Brain microvascular endothelial cell (primary cell): ENCODE measurements around the gene CES3.

Experiments
- DNase-seq: peaks from one replicate; pipeline ENCODE4 v3.0.0-alpha.2; 2020
- H3K27ac ChIP-seq: fragments of 250-450 bp; sonication (Bioruptor Pico); 2 replicates; pipeline ENCODE4 v1.5.1; 2020; ENCODE audit warnings: mild to moderate bottlenecking, moderate library complexity
- H3K27me3 ChIP-seq: fragments of 250-450 bp; sonication (Bioruptor Pico); replicated peaks from 2 replicates; pipeline ENCODE4 v1.5.1; 2020; ENCODE audit warnings: mild to moderate bottlenecking
- H3K36me3 ChIP-seq: fragments of 250-450 bp; sonication (Bioruptor Pico); replicated peaks from 2 replicates; pipeline ENCODE4 v1.5.1; 2020; ENCODE audit warnings: mild to moderate bottlenecking
- H3K4me3 ChIP-seq: 2 replicates; pipeline ENCODE4 v1.5.1; 2011; ENCODE audit warnings: low read depth, mild to moderate bottlenecking, control low read depth, low read length, moderate library complexity
- CTCF ChIP-seq: IDR thresholded peaks from 2 replicates; pipeline ENCODE4 v1.5.1; 2011; ENCODE audit warnings: low read depth, mild to moderate bottlenecking, moderate library complexity, low read length, control low read depth, inconsistent platforms; ENCODE audit errors: missing control alignments
- in situ Hi-C: cut with HindIII; loops from 2 replicates; pipeline ENCODE4 v1.10.0; 2017; ENCODE audit warnings: low sequenced_read_pairs, low pct_ligation_motif_present

CES3 gene

DNA sequence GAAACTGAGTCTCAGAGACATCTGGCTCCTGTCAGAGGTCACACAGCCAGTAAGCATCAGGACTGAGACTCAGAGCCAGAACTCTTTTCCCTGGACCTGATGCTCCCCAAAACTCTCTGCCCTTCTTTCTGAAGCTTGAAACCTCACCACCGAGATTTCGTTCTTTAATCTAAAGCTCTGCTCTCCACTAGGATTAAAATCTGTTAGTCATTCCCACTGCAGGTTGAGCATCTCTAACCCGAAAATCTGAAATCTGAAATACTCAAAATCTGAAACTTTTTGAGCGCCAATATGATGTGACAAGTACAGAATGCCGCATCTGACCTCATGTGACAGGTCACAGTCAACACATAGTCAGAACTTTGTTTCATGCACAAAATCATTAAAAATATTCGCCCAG, 44.5 kb upstream of the CES3 start:
- no peak for TF ChIP-seq CTCF
- in situ Hi-C loops: no loop called here
- no peak for DNase-seq
- peaks cover 8% of the 10 kb centered on the region for H3K27me3 ChIP-seq
- no peak overlapping the region for H3K4me3 ChIP-seq
- H3K36me3 ChIP-seq: no peaks in the 10 kb centered on the region
- no peak overlapping the region for H3K27ac ChIP-seq

- no peak overlapping the region for H3K27ac ChIP-seq
- H3K27me3 ChIP-seq: peaks cover 8% of the 10 kb centered on the region
- no peak for TF ChIP-seq CTCF
- DNase-seq: no peak
- H3K36me3 ChIP-seq: no peaks in the 10 kb centered on the region
- in situ Hi-C loops: no loop called here
- H3K4me3 ChIP-seq: no peak overlapping the region
These were observed 43.3 kb upstream of the CES3 start for GRCh38 chr16:66917741-66918140.

DNA sequence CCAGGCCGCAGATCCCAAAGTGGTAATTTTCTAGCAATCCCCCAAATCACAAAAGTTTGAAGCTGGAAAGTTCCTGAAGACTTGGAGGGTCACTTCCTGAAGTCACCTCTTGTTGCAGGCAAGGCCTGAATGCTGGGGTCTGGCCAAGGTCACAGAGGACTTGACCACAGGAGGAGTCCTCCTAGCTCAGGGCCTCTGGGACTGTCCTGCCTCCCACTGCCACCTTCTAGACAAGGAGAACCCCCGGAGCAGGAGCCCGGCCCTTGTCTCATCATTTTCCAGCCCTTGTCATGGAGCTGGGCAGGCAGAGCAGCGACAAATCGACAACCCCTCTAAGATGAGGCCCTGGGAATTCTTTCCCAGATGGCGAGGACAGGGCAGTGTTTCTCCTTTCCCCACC, 42.7 kb upstream of the CES3 start:
- Histone ChIP-seq H3K27ac (no peak overlapping the region), H3K36me3 (no peaks in the 10 kb centered on the region), H3K27me3 (peaks cover 8% of the 10 kb centered on the region), H3K4me3 (no peak overlapping the region)
- in situ Hi-C loops: no loop called here
- DNase-seq: no peak
- no peak for TF ChIP-seq CTCF

GRCh38 chr16:66918803-66919568, 42.1 kb upstream of the CES3 start, which contains the start of gene CDH16:
CDH16 (minus strand) TSS chr16:66918885; CDS start chr16:66918065, 820 bp downstream.
- DNase-seq: no peak
- peaks cover 9% of the 10 kb centered on the region for H3K27me3 ChIP-seq
- TF ChIP-seq CTCF: no peak
- in situ Hi-C loops: no loop called here
- no peak within 1 kb of the TSS for H3K27ac ChIP-seq
- H3K4me3 ChIP-seq: no peak within 1 kb of the TSS
- H3K36me3 ChIP-seq: no peaks in the 10 kb centered on the region

DNA sequence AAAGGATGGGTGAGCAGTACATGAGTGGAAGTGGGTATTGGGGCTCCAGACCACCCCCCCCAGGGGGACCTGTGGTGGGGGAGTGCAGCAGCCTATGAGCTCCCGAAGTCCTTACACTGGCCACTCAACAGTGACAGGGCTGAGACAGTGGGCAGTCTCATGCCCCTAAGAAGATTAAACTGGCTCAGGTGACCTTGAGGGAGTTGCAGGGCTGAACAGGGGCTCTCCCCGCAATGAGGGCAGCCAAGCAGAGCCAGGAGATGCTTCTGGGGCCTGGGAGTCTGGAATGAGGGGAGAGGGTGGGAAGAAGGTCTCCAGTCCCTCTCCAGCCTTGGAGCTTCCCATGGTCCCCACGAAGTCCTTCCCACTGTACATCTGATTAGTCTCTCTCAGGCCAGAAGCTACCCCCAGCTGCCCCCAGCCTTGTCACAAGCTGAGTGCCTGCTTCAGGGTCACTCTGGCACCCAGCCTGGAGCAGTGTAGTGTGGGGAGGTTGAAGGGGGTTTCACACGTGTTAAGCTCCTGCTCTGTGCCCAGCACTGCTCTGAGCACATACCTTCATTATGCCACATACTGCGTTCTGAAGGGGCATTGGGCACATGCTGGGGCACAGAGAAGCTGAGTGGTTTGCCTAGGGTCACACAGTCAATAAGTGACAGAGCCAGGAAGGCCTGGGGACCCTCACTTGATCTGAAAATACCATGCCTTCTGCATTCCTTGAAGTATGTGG, 41.3 kb upstream of the CES3 start:
- in situ Hi-C loops: no loop called here
- no peak for TF ChIP-seq CTCF
- Histone ChIP-seq H3K4me3 (no peak overlapping the region), H3K27me3 (peaks cover 15% of the 10 kb centered on the region), H3K36me3 (no peaks in the 10 kb centered on the region), H3K27ac (no peak overlapping the region)
- no peak for DNase-seq
